Measurements from ENCODE around the gene STMN1. TPM values are rescaled to one million over a fixed set of nuclear protein-coding genes. Genes with fewer than 3 reads are reported as not detected.

Gene STMN1
- total RNA-seq, 1 donor from 2014 or later: 856 TPM

- Mint-ChIP-seq H3K9me3 (ENCODE audit: low read depth) (no peaks in the 10 kb centered on the region), H3K27ac (no peak overlapping the region), H3K36me3 (ENCODE audit: insufficient read depth) (no peaks in the 10 kb centered on the region), H3K4me3 (ENCODE audit: low read depth) (no peak overlapping the region), H3K4me1 (ENCODE audit: low read depth) (peaks cover 2% of the 10 kb centered on the region), H3K27me3 (peaks cover 29% of the 10 kb centered on the region)
- no peak for TF ChIP-seq CTCF (IDR thresholded peaks at IDR 0.05; ENCODE audit: unreplicated experiment)
- no peak for DNase-seq (ENCODE audit: low spot score, unreplicated experiment)
Observed at GRCh38 chr1:25932321-25932720, 26.1 kb upstream of the STMN1 start.

GRCh38 chr1:25929016-25929415 is 22.8 kb upstream of the STMN1 start:
- no peak for TF ChIP-seq CTCF (IDR thresholded peaks at IDR 0.05; ENCODE audit: unreplicated experiment)
- no peak overlapping the region for H3K4me3 Mint-ChIP-seq (ENCODE audit: low read depth)
- H3K4me1 Mint-ChIP-seq (ENCODE audit: low read depth): peaks cover 2% of the 10 kb centered on the region
- no peak for DNase-seq (ENCODE audit: low spot score, unreplicated experiment)
- peaks cover 44% of the 10 kb centered on the region for H3K27me3 Mint-ChIP-seq
- H3K9me3 Mint-ChIP-seq (ENCODE audit: low read depth): no peaks in the 10 kb centered on the region
- no peaks in the 10 kb centered on the region for H3K36me3 Mint-ChIP-seq (ENCODE audit: insufficient read depth)
- no peak overlapping the region for H3K27ac Mint-ChIP-seq

GRCh38 chr1:25927521-25928265 is 21.5 kb upstream of the STMN1 start:
- H3K9me3 Mint-ChIP-seq (ENCODE audit: low read depth): no peaks in the 10 kb centered on the region
- H3K4me1 Mint-ChIP-seq (ENCODE audit: low read depth): peaks cover 3% of the 10 kb centered on the region
- no peak overlapping the region for H3K27ac Mint-ChIP-seq
- H3K27me3 Mint-ChIP-seq: peaks cover 43% of the 10 kb centered on the region
- no peak overlapping the region for H3K4me3 Mint-ChIP-seq (ENCODE audit: low read depth)
- H3K36me3 Mint-ChIP-seq (ENCODE audit: insufficient read depth): no peaks in the 10 kb centered on the region
- no peak for TF ChIP-seq CTCF (IDR thresholded peaks at IDR 0.05; ENCODE audit: unreplicated experiment)
- no peak for DNase-seq (ENCODE audit: low spot score, unreplicated experiment)

- peaks cover 45% of the 10 kb centered on the region for H3K27me3 Mint-ChIP-seq
- peaks cover 6% of the 10 kb centered on the region for H3K4me1 Mint-ChIP-seq (ENCODE audit: low read depth)
- H3K9me3 Mint-ChIP-seq (ENCODE audit: low read depth): no peaks in the 10 kb centered on the region
- DNase-seq (ENCODE audit: low spot score, unreplicated experiment): no peak
- no peak overlapping the region for H3K4me3 Mint-ChIP-seq (ENCODE audit: low read depth)
- H3K36me3 Mint-ChIP-seq (ENCODE audit: insufficient read depth): no peaks in the 10 kb centered on the region
- TF ChIP-seq CTCF (IDR thresholded peaks at IDR 0.05; ENCODE audit: unreplicated experiment): no peak
- peak overlapping the region; percentile 73 for H3K27ac Mint-ChIP-seq
Observed at GRCh38 chr1:25926731-25927496, 20.7 kb upstream of the STMN1 start.

GRCh38 chr1:25924454-25924853 is 18.2 kb upstream of the STMN1 start:
- Mint-ChIP-seq H3K36me3 (ENCODE audit: insufficient read depth) (no peaks in the 10 kb centered on the region), H3K9me3 (ENCODE audit: low read depth) (no peaks in the 10 kb centered on the region), H3K27ac (no peak overlapping the region), H3K4me1 (ENCODE audit: low read depth) (peaks cover 6% of the 10 kb centered on the region), H3K4me3 (ENCODE audit: low read depth) (no peak overlapping the region), H3K27me3 (peaks cover 44% of the 10 kb centered on the region)
- TF ChIP-seq CTCF (IDR thresholded peaks at IDR 0.05; ENCODE audit: unreplicated experiment): no peak
- no peak for DNase-seq (ENCODE audit: low spot score, unreplicated experiment)
